Thyroid gland (tissue), 4 donors: Measurements from ENCODE around the gene PIP4K2C.

Source experiments
- POLR2A ChIP-seq, 2 donors: fragments of 450-650 bp; IDR thresholded peaks; one replicate each; pipeline ENCODE4 v1.6.1; 2017; ENCODE audit warnings: antibody characterized with exemption in 2 of 2, mild to moderate bottlenecking in 2 of 2, moderate library complexity in 1 of 2
- TF ChIP-seq, protein P1 (sequence below), 6 experiments: fragments of 200-600 bp in 3 of 6; fragments of 450-650 bp in 3 of 6; sonication (generic) in 3 of 6; IDR thresholded peaks; one replicate each; pipeline ENCODE4 v1.5.1; 2016 to 2019; ENCODE audit warnings: antibody characterized with exemption in 6 of 6, mild to moderate bottlenecking in 2 of 6, inconsistent platforms in 1 of 6, moderate library complexity in 1 of 6

DNA sequence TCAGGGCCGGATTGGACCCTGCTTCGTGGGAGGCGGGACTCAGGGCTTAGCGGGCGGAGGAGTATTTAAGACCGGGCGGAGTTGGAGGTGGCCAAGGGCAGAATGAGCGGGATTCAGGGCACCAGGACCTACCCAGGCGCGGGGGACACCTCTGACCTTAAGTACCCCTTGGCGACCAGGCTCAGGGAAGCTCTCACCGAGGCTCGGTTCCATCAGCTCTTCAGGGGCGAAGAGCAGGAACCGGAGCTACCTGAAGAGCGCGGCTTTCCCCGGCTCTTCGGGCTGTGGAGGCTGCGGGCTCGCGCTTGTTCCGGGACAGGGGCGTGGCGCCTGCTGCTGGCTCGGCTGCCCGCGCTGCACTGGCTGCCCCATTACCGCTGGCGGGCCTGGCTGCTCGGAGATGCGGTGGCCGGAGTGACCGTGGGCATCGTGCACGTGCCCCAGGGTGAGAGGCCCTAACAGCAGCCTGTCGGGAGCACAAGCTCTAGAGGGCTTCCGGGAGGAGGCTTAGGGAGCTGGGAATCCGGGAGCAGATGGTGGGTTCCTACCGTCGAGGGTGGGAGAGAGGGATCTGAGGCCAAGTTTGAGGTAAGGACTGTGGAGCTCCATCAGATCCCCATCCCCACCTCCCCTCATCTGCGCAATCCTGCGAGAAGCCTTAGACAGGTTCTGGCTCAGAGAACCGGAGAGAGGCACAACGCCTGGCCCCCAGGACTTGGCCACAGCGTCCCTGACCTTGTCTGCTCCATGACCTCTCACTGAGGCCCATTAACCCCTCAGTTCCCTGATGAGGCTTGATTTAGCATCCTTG lies 28.6 kb downstream of the PIP4K2C start:
- no peak for TF ChIP-seq POLR2A (IDR thresholded peaks at IDR 0.05)
- TF ChIP-seq, protein P1, sequence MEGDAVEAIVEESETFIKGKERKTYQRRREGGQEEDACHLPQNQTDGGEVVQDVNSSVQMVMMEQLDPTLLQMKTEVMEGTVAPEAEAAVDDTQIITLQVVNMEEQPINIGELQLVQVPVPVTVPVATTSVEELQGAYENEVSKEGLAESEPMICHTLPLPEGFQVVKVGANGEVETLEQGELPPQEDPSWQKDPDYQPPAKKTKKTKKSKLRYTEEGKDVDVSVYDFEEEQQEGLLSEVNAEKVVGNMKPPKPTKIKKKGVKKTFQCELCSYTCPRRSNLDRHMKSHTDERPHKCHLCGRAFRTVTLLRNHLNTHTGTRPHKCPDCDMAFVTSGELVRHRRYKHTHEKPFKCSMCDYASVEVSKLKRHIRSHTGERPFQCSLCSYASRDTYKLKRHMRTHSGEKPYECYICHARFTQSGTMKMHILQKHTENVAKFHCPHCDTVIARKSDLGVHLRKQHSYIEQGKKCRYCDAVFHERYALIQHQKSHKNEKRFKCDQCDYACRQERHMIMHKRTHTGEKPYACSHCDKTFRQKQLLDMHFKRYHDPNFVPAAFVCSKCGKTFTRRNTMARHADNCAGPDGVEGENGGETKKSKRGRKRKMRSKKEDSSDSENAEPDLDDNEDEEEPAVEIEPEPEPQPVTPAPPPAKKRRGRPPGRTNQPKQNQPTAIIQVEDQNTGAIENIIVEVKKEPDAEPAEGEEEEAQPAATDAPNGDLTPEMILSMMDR (IDR thresholded peaks at IDR 0.05) = no peak
